WTC11 (cell line): Measurements from ENCODE around the gene SLC44A3. TPM values are rescaled to one million over a fixed set of nuclear protein-coding genes. Genes with fewer than 3 reads are reported as not detected.
A peak's percentile ranks its signal among the peaks of the same experiment; 100 is the strongest.

ENCODE experiments used
- ATAC-seq: fragments of 200-7000 bp; cut with Tn5 transposase; 2 replicates; pipeline ENCODE4 v1.10.0; 2021; ENCODE audit warnings: mild to moderate bottlenecking, moderate library complexity
- CTCF ChIA-PET: fragments of 300-600 bp; sonication (Branson Sonifier 250); formaldehyde crosslinking; loops from one replicate; lab custom pipeline; 2021; ENCODE audit warnings: antibody characterized with exemption; lab: Charles Lee
- POLR2A ChIA-PET: fragments of 350-600 bp; sonication (Branson Sonifier 250); formaldehyde crosslinking; loops from one replicate; lab custom pipeline; 2021; ENCODE audit warnings: antibody characterized with exemption; lab: Charles Lee
- DNase-seq: peaks from one replicate; pipeline ENCODE4 v3.0.0; 2021; ENCODE audit warnings: low spot score
- H3K27ac Mint-ChIP-seq: 2 replicates; pipeline ENCODE4 v1.8.0; 2021; ENCODE audit warnings: mixed read lengths
- H3K27me3 Mint-ChIP-seq: 2 replicates; pipeline ENCODE4 v1.8.0; 2021; ENCODE audit warnings: low read depth, mild to moderate bottlenecking, moderate library complexity, mixed read lengths
- H3K36me3 Mint-ChIP-seq: 2 replicates; pipeline ENCODE4 v1.8.0; 2021; ENCODE audit warnings: mixed read lengths
- H3K4me1 Mint-ChIP-seq: 2 replicates; pipeline ENCODE4 v1.8.0; 2022; ENCODE audit warnings: mixed read lengths
- H3K4me3 Mint-ChIP-seq: 2 replicates; pipeline ENCODE4 v1.8.0; 2021; ENCODE audit warnings: mild to moderate bottlenecking, moderate library complexity, mixed read lengths
- H3K9me3 Mint-ChIP-seq: 2 replicates; pipeline ENCODE4 v1.8.0; 2021; ENCODE audit warnings: mixed read lengths
- CDX4 ChIP-seq: fragments of 250-450 bp; sonication (Bioruptor Pico); IDR thresholded peaks from 2 replicates; pipeline ENCODE4 v1.9.0; 2021; ENCODE audit warnings: moderate library complexity, mild to moderate bottlenecking, inconsistent platforms, borderline replicate concordance
- GABPB1 ChIP-seq: sonication (generic); formaldehyde crosslinking; IDR thresholded peaks from 2 replicates; pipeline ENCODE4 v1.8.1; 2023; ENCODE audit warnings: mild to moderate bottlenecking, missing genetic modification reagents
- IRF1 ChIP-seq: sonication (generic); formaldehyde crosslinking; IDR thresholded peaks from 2 replicates; pipeline ENCODE4 v1.8.0; 2023; ENCODE audit warnings: missing genetic modification reagents
- MXD4 ChIP-seq: fragments of 250-450 bp; sonication (Bioruptor Pico); IDR thresholded peaks from 2 replicates; pipeline ENCODE4 v1.8.0; 2021; ENCODE audit warnings: mild to moderate bottlenecking, moderate library complexity, borderline replicate concordance
- NFYB ChIP-seq: sonication (generic); formaldehyde crosslinking; conservative IDR thresholded peaks from 2 replicates; pipeline ENCODE4 v1.8.0; 2022; ENCODE audit warnings: low read depth, missing genetic modification reagents
- NR2C2 ChIP-seq: sonication (generic); formaldehyde crosslinking; IDR thresholded peaks from 2 replicates; pipeline ENCODE4 v1.8.0; 2022; ENCODE audit warnings: mild to moderate bottlenecking, missing genetic modification reagents
- NR3C1 ChIP-seq: sonication (generic); formaldehyde crosslinking; conservative IDR thresholded peaks from 2 replicates; pipeline ENCODE4 v1.8.1; 2023; ENCODE audit warnings: low read depth, mild to moderate bottlenecking, missing genetic modification reagents
- OVOL2 ChIP-seq: fragments of 250-450 bp; sonication (Bioruptor Pico); IDR thresholded peaks from 2 replicates; pipeline ENCODE4 v1.9.0; 2021; ENCODE audit warnings: mild to moderate bottlenecking, borderline replicate concordance
- RELA ChIP-seq: sonication (generic); formaldehyde crosslinking; IDR thresholded peaks from 2 replicates; pipeline ENCODE4 v1.8.1; 2022; ENCODE audit warnings: missing genetic modification reagents, mild to moderate bottlenecking, borderline replicate concordance
- SP1 ChIP-seq: sonication (generic); formaldehyde crosslinking; conservative IDR thresholded peaks from 2 replicates; pipeline ENCODE4 v1.8.1; 2022; ENCODE audit warnings: missing genetic modification reagents
- TEAD4 ChIP-seq: sonication (generic); formaldehyde crosslinking; IDR thresholded peaks from 2 replicates; pipeline ENCODE4 v1.8.0; 2022; ENCODE audit warnings: mild to moderate bottlenecking, missing genetic modification reagents
- ZNF138 ChIP-seq: sonication (generic); formaldehyde crosslinking; conservative IDR thresholded peaks from 2 replicates; pipeline ENCODE4 v1.8.1; 2022; ENCODE audit warnings: mild to moderate bottlenecking, moderate library complexity, missing genetic modification reagents
- ZNF423 ChIP-seq: fragments of 250-450 bp; sonication (Bioruptor Pico); IDR thresholded peaks from 2 replicates; pipeline ENCODE4 v2.1.2; 2022; ENCODE audit warnings: mild to moderate bottlenecking, moderate library complexity
- ZNF512 ChIP-seq: sonication (generic); formaldehyde crosslinking; IDR thresholded peaks from 2 replicates; pipeline ENCODE4 v1.8.1; 2022; ENCODE audit warnings: missing genetic modification reagents, borderline replicate concordance
- ZNF532 ChIP-seq: fragments of 250-450 bp; sonication (Bioruptor Pico); IDR thresholded peaks from 2 replicates; pipeline ENCODE4 v1.9.0; 2021; ENCODE audit warnings: mild to moderate bottlenecking, borderline replicate concordance
- ZNF671 ChIP-seq: fragments of 250-450 bp; sonication (Bioruptor Pico); IDR thresholded peaks from 2 replicates; pipeline ENCODE4 v1.8.0; 2021; ENCODE audit warnings: mild to moderate bottlenecking
- total RNA-seq: library from RNA; stranded (reverse); gene quantifications from 3 replicates; pipeline ENCODE4 v1.2.3, GENCODE V29; 2021
- TF ChIP-seq, protein P1 (sequence below): sonication (generic); formaldehyde crosslinking; IDR thresholded peaks from 2 replicates; pipeline ENCODE4 v1.8.1; 2023; ENCODE audit warnings: mild to moderate bottlenecking, moderate library complexity, missing genetic modification reagents

The SLC44A3 gene
- total RNA-seq, 1 experiment from 2014 or later = 4.7 TPM

DNA sequence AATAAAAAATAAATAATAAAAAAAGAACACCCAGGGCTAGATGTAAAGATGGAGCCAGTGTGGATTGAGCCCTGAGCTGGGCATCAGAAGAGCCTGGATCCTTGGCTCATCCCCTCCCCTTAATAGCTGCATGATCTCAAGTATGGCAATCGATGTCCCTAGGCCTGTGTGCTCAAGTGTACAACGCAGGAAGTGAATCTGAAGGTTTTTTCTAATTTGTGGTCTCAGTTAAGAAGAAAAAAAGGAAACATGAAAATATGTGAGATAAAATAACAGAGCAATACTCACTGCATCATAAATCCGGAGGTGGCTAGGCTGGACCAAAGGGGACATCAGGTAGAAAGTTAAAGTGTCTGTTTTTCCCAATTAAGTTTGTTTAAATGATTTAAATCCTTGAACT lies 47.3 kb upstream of the SLC44A3 start (continued):
- TF ChIP-seq, protein P1, sequence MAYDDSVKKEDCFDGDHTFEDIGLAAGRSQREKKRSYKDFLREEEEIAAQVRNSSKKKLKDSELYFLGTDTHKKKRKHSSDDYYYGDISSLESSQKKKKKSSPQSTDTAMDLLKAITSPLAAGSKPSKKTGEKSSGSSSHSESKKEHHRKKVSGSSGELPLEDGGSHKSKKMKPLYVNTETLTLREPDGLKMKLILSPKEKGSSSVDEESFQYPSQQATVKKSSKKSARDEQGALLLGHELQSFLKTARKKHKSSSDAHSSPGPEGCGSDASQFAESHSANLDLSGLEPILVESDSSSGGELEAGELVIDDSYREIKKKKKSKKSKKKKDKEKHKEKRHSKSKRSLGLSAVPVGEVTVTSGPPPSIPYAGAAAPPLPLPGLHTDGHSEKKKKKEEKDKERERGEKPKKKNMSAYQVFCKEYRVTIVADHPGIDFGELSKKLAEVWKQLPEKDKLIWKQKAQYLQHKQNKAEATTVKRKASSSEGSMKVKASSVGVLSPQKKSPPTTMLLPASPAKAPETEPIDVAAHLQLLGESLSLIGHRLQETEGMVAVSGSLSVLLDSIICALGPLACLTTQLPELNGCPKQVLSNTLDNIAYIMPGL (CRISPR knock-in tag) = no peak
- TF ChIP-seq ZNF423 (CRISPR knock-in tag) = no peak
- TF ChIP-seq CDX4 (CRISPR knock-in tag) = no peak
- no peak for TF ChIP-seq ZNF532 (CRISPR knock-in tag)
- no peak for TF ChIP-seq ZNF512 (CRISPR knock-in tag)

GRCh38 chr1:94773296-94773809 lies 46.8 kb upstream of the SLC44A3 start:
- ChIA-PET CTCF (interaction anchor here (1.1 kb wide), 1 partner anchor 32 kb away, joined by 3 read pairs; no protein-coding TSS in a partner anchor), POLR2A (no interaction called here)
- no peak for DNase-seq
- Mint-ChIP-seq H3K27ac (no peak overlapping the region), H3K4me1 (peaks cover 16% of the 10 kb centered on the region)
- no peak for TF ChIP-seq MXD4 (CRISPR knock-in tag)
- TF ChIP-seq, all 79 proteins: peak for 0
- ATAC-seq = no peak
- no peaks in the 10 kb centered on the region for H3K36me3 Mint-ChIP-seq
- peaks cover 5% of the 10 kb centered on the region; the same call in 1 of the 2 replicates for H3K9me3 Mint-ChIP-seq
- no peaks in the 10 kb centered on the region for H3K27me3 Mint-ChIP-seq
- H3K4me3 Mint-ChIP-seq = no peak overlapping the region

DNA sequence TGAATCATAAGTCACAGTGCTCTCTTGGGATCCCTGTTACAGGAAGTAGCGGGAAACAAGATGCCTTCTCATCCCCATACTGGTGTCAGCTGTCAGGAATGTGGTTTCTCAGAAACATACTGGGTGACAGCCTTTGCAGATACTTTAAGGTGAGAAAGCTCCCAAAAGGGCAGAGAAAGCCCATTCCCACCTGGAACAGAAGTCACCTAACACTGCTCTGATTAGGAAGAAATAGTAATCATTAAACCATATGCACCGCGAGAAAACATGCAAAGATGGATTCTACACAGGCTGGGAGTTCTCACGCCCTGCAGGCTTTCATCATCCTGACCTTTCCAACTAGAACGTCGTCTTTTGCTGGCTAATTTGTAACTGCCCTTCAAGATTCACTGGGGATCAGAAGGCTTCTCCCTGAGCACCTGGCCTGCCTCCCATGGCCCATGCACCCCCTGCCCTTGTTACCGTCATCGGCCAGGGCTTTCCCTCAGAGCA lies 46.2 kb upstream of the SLC44A3 start:
- ATAC-seq (no peak; the same call in 1 of the 2 replicates), DNase-seq (no peak)
- H3K9me3 Mint-ChIP-seq = peaks cover 5% of the 10 kb centered on the region; the same call in 1 of the 2 replicates
- no peaks in the 10 kb centered on the region for H3K36me3 Mint-ChIP-seq
- POLR2A ChIA-PET = no interaction called here
- H3K27ac Mint-ChIP-seq = no peak overlapping the region
- TF ChIP-seq NFYB (CRISPR knock-in tag) (no peak), GABPB1 (CRISPR knock-in tag) (0 out of 2 replicates have a peak, but pooled peaks have one; percentile 12)
- TF ChIP-seq, all 79 proteins: peak for 1
- CTCF ChIA-PET = no interaction called here
- H3K4me3 Mint-ChIP-seq = no peak overlapping the region
- H3K27me3 Mint-ChIP-seq = no peaks in the 10 kb centered on the region
- peaks cover 16% of the 10 kb centered on the region for H3K4me1 Mint-ChIP-seq

DNA sequence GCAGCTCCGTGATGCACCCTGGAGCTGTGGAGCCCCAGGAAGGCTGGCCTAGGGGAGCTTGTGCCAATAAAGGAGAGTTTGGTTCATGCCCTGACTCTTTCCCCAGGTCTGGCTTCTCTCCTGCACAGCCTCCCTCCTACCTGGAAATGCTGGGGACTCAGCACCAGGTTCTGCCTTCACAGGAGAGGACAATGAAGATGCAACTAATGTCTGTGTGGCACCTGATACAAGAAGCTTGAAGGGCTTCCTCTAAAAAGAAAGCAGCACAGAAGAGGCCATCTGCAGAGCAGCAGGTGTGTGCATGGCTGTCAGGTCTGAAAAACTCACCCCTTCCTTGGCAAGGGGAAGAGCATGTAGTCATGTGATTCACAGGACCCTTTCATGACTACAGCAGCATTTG lies 43.7 kb upstream of the SLC44A3 start:
- no peaks in the 10 kb centered on the region for H3K36me3 Mint-ChIP-seq
- H3K9me3 Mint-ChIP-seq = peaks cover 5% of the 10 kb centered on the region; the same call in 1 of the 2 replicates
- POLR2A ChIA-PET = no interaction called here
- CTCF ChIA-PET = no interaction called here
- ATAC-seq (no peak), DNase-seq (no peak)
- H3K27ac Mint-ChIP-seq = no peak overlapping the region
- TF ChIP-seq RELA (CRISPR knock-in tag) (no peak), SP1 (CRISPR knock-in tag) (no peak), NR3C1 (CRISPR knock-in tag) (no peak), TEAD4 (CRISPR knock-in tag) (no peak), NR2C2 (CRISPR knock-in tag) (no peak), ZNF138 (no peak), OVOL2 (no peak), IRF1 (CRISPR knock-in tag) (no peak), ZNF671 (CRISPR knock-in tag) (no peak)
- TF ChIP-seq, all 79 proteins: peak for 0
- no peaks in the 10 kb centered on the region for H3K27me3 Mint-ChIP-seq
- peaks cover 16% of the 10 kb centered on the region for H3K4me1 Mint-ChIP-seq
- H3K4me3 Mint-ChIP-seq = no peak overlapping the region
